HEK293 (cell line): ENCODE measurements around the gene SIRT7.

Experiments used
- CTCF ChIA-PET: fragments of 350-600 bp; formaldehyde crosslinking; extraction: SDS; loops from one replicate; lab custom pipeline; 2021; ENCODE audit warnings: antibody characterized with exemption; lab: Yijun Ruan, JAX
- POLR2A ChIA-PET: fragments of 300-600 bp; formaldehyde crosslinking; extraction: SDS; loops from one replicate; lab custom pipeline; 2020; ENCODE audit warnings: antibody characterized with exemption, inconsistent platforms; lab: Yijun Ruan, JAX
- H3K27ac ChIP-seq: fragments of 200-500 bp; sonication (Bioruptor generic); 2 replicates; pipeline ENCODE4 v1.5.1; 2014; ENCODE audit warnings: low read depth, low read length, control low read depth, inconsistent platforms; ENCODE audit errors: extremely low read depth
- H3K36me3 ChIP-seq, 2 experiments: fragments of 200-500 bp in 1 of 2; sonication (Bioruptor generic) in 1 of 2; 1 replicate in 1 of 2; 2 replicates in 1 of 2; pipeline ENCODE4 v1.5.1; 2014 to 2017; ENCODE audit warnings: inconsistent platforms in 2 of 2, low read length in 2 of 2; ENCODE audit not compliant: control insufficient read depth in 2 of 2, insufficient read depth in 1 of 2
- H3K4me1 ChIP-seq: fragments of 200-500 bp; sonication (Bioruptor generic); 2 replicates; pipeline ENCODE4 v1.5.1; 2014; ENCODE audit warnings: mild to moderate bottlenecking, low read length, inconsistent platforms; ENCODE audit not compliant: control insufficient read depth, insufficient read depth
- H3K4me3 ChIP-seq: 2 replicates; pipeline ENCODE4 v1.5.1; 2011; ENCODE audit warnings: low read depth, mild to moderate bottlenecking, control low read depth, low read length, moderate library complexity
- H3K9me3 ChIP-seq: fragments of 200-500 bp; sonication (Bioruptor generic); 2 replicates; pipeline ENCODE4 v1.5.1; 2014; ENCODE audit warnings: low read depth, low read length, inconsistent platforms; ENCODE audit not compliant: control insufficient read depth, insufficient read depth
- AEBP2 ChIP-seq: fragments of 450-650 bp; formaldehyde crosslinking; IDR thresholded peaks from 2 replicates; pipeline ENCODE4 v1.5.1; 2016; ENCODE audit warnings: missing biosample characterization, missing genetic modification characterization, borderline replicate concordance
- EGR2 ChIP-seq: fragments of 450-650 bp; formaldehyde crosslinking; IDR thresholded peaks from 2 replicates; pipeline ENCODE4 v1.5.1; 2016; ENCODE audit warnings: low read depth, missing biosample characterization, missing genetic modification characterization
- HIC1 ChIP-seq: fragments of 450-650 bp; formaldehyde crosslinking; IDR thresholded peaks from 2 replicates; pipeline ENCODE4 v1.5.1; 2016; ENCODE audit warnings: missing biosample characterization, missing genetic modification characterization
- IKZF3 ChIP-seq: fragments of 450-650 bp; IDR thresholded peaks from 2 replicates; pipeline ENCODE4 v1.5.0; 2018; ENCODE audit warnings: missing biosample characterization, mild to moderate bottlenecking, missing genetic modification characterization, moderate library complexity
- KLF16 ChIP-seq: fragments of 450-650 bp; formaldehyde crosslinking; IDR thresholded peaks from 2 replicates; pipeline ENCODE4 v1.5.1; 2017; ENCODE audit warnings: missing biosample characterization, missing genetic modification characterization
- PRDM2 ChIP-seq: fragments of 450-650 bp; formaldehyde crosslinking; IDR thresholded peaks from 2 replicates; pipeline ENCODE4 v1.5.1; 2016; ENCODE audit warnings: missing biosample characterization, missing genetic modification characterization, borderline replicate concordance
- YY1 ChIP-seq: fragments of 450-650 bp; formaldehyde crosslinking; IDR thresholded peaks from 2 replicates; pipeline ENCODE4 v1.5.1; 2018; ENCODE audit warnings: missing biosample characterization, missing genetic modification characterization
- ZFP3 ChIP-seq: fragments of 450-650 bp; formaldehyde crosslinking; IDR thresholded peaks from 2 replicates; pipeline ENCODE4 v1.5.1; 2016; ENCODE audit warnings: low read depth, missing biosample characterization, missing genetic modification characterization
- ZNF157 ChIP-seq: fragments of 450-650 bp; formaldehyde crosslinking; IDR thresholded peaks from 2 replicates; pipeline ENCODE4 v1.5.1; 2016; ENCODE audit warnings: missing biosample characterization, missing genetic modification characterization
- ZNF248 ChIP-seq: fragments of 450-650 bp; formaldehyde crosslinking; IDR thresholded peaks from 2 replicates; pipeline ENCODE4 v1.5.1; 2017; ENCODE audit warnings: missing biosample characterization, missing genetic modification characterization
- ZNF404 ChIP-seq: fragments of 450-650 bp; formaldehyde crosslinking; IDR thresholded peaks from 2 replicates; pipeline ENCODE4 v1.5.1; 2017; ENCODE audit warnings: missing biosample characterization, missing genetic modification characterization
- ZNF514 ChIP-seq: fragments of 450-650 bp; formaldehyde crosslinking; IDR thresholded peaks from 2 replicates; pipeline ENCODE4 v1.5.1; 2016; ENCODE audit warnings: missing biosample characterization, missing genetic modification characterization
- ZNF600 ChIP-seq: fragments of 450-650 bp; formaldehyde crosslinking; IDR thresholded peaks from 2 replicates; pipeline ENCODE4 v1.5.1; 2016; ENCODE audit warnings: missing biosample characterization, missing genetic modification characterization
- ZNF670 ChIP-seq: fragments of 450-650 bp; formaldehyde crosslinking; IDR thresholded peaks from 2 replicates; pipeline ENCODE4 v1.5.1; 2016; ENCODE audit warnings: missing biosample characterization, missing genetic modification characterization, low read depth

Gene SIRT7

GRCh38 chr17:81905993-81906392 is 12.0 kb downstream of the SIRT7 start:
- peaks cover 0 to 58% of the 10 kb centered on the region in 2 experiments; a peak in 1 of 3 replicates for H3K36me3 ChIP-seq
- ChIA-PET CTCF (interaction anchor here (0.8 to 1.6 kb wide), 3 partner anchors 8 to 114 kb away, joined by 3 to 4 read pairs (median 4); no protein-coding TSS in a partner anchor), POLR2A (interaction anchor here (0.8 kb wide), 1 partner anchor 14 kb away, joined by 3 read pairs; the partner anchor contains the start of genes ALYREF and ANAPC11)
- peaks cover 3% of the 10 kb centered on the region; the same call in 1 of the 2 replicates for H3K4me1 ChIP-seq
- TF ChIP-seq PRDM2 (tag by site-specific recombination) (no peak), ZNF157 (tag by site-specific recombination) (no peak), ZFP3 (no peak), ZNF514 (tag by site-specific recombination) (no peak), AEBP2 (no peak), EGR2 (no peak), IKZF3 (tag by site-specific recombination) (no peak), ZNF404 (tag by site-specific recombination) (no peak), YY1 (no peak), ZNF248 (tag by site-specific recombination) (no peak), ZNF600 (no peak), ZNF670 (tag by site-specific recombination) (no peak)
- H3K9me3 ChIP-seq: no peaks in the 10 kb centered on the region
- H3K4me3 ChIP-seq: no peak overlapping the region
- H3K27ac ChIP-seq: no peak overlapping the region

- CTCF ChIA-PET: interaction anchor here (1.1 to 1.6 kb wide), 2 partner anchors 12 to 115 kb away, joined by 4 read pairs; no protein-coding TSS in a partner anchor
- TF ChIP-seq HIC1 (tag by site-specific recombination) (0 out of 2 replicates have a peak, but pooled peaks have one; percentile 4), KLF16 (no peak)
- H3K4me3 ChIP-seq: no peak overlapping the region
- peaks cover 0 to 64% of the 10 kb centered on the region in 2 experiments; a peak in 1 of 3 replicates for H3K36me3 ChIP-seq
- H3K9me3 ChIP-seq: no peaks in the 10 kb centered on the region
- H3K4me1 ChIP-seq: peaks cover 2% of the 10 kb centered on the region; the same call in 1 of the 2 replicates
- no peak overlapping the region for H3K27ac ChIP-seq
- POLR2A ChIA-PET: interaction anchor here (0.8 kb wide), 1 partner anchor 14 kb away, joined by 3 read pairs; the partner anchor contains the start of genes ALYREF and ANAPC11
Observed at GRCh38 chr17:81905424-81905875, 12.5 kb downstream of the SIRT7 start.
